ENCODE data around the gene SFTPB. TPM values are rescaled to one million over a fixed set of nuclear protein-coding genes. Genes with fewer than 3 reads are reported as not detected.

The SFTPB gene
- total RNA-seq, 4 donors from 2014 or later = not detected

DNA sequence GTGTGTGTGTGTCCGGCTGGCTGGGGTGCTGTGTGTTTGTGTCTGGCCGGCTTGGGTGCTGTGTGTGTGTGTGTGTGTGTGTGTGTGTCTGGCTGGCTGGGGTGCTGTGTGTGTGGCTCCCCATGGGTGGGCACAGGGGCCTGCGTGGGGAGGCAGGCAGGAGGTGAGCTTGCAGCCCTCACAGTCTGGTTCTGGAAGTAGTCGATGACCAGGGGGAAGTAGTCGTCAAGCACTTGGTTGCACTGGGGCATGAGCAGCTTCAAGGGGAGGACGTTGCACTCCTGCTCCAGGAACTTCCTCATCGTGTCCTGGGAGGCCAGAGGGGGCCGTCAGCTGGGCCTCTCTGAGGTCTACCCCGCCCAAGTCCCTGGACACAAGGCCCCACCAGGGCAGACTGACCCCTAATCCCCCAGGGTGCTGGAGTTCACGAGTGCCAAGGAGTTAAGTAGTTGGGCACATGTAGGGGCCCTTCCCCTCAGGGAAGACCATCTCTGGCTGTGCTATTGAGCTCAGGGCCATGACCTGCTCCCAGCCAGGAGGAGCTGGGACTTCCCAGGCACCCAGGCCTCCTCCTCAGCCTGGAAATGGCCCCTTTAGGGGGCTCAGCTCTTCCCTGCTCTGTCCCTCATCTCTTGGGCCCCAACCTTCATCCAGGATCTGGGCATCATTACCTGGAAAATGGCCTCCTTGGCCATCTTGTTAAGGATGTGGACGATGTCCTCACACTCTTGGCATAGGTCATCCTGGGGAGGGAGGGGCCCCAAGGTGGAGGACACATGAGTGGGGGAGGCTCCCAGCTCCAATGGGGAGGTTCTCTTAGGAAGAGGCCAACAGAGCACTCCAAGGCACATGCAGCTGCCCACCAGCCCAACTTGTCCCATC is 1.3 kb downstream of the SFTPB start:
- DNase-seq (peak in 1 of 2 donors; percentile 20), ATAC-seq (no peak)
- Histone ChIP-seq H3K4me3 (no peak overlapping the region), H3K9me3 (no peaks in the 10 kb centered on the region), H3K27ac (no peak overlapping the region), H3K4me1 (peaks cover 4 to 7% of the 10 kb centered on the region in 2 donors), H3K27me3 (no peaks in the 10 kb centered on the region), H3K36me3 (no peaks in the 10 kb centered on the region)
- TF ChIP-seq, protein P1, sequence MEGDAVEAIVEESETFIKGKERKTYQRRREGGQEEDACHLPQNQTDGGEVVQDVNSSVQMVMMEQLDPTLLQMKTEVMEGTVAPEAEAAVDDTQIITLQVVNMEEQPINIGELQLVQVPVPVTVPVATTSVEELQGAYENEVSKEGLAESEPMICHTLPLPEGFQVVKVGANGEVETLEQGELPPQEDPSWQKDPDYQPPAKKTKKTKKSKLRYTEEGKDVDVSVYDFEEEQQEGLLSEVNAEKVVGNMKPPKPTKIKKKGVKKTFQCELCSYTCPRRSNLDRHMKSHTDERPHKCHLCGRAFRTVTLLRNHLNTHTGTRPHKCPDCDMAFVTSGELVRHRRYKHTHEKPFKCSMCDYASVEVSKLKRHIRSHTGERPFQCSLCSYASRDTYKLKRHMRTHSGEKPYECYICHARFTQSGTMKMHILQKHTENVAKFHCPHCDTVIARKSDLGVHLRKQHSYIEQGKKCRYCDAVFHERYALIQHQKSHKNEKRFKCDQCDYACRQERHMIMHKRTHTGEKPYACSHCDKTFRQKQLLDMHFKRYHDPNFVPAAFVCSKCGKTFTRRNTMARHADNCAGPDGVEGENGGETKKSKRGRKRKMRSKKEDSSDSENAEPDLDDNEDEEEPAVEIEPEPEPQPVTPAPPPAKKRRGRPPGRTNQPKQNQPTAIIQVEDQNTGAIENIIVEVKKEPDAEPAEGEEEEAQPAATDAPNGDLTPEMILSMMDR (IDR thresholded peaks at IDR 0.05 in 4 of 5, conservative IDR thresholded peaks at IDR 0.05 in 1 of 5) = no peak
- no peak for TF ChIP-seq POLR2A (IDR thresholded peaks at IDR 0.05)
- in situ Hi-C loops (cut with MboI; ENCODE audit: low sequenced_read_pairs in 4 of 4) = no loop called here
- intact Hi-C loops (cut with DNase I; ENCODE audit: low total_unique reads) = no loop called here

DNA sequence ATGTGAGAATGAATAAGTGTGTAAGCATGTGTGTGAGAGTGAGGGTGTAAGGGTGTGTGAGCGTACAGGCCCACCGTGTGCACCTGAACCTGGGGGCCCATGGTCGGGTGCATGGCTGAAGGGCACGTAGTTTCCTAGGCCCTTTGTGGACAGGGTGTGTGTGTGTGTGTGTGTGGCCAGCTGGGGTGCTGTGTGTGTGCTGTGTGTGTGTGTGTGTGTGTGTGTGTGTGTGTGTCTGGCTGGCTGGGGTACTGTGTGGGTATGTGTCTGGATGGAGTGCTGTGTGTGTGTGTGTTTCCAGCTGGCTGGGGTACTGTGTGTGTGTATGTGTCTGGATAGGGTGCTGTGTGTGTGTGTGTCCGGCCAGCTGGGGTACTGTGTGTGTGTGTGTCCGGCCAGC is 2.0 kb downstream of the SFTPB start:
- intact Hi-C loops (cut with DNase I; ENCODE audit: low total_unique reads) (no loop called here), in situ Hi-C loops (cut with MboI; ENCODE audit: low sequenced_read_pairs in 4 of 4) (no loop called here)
- ATAC-seq (no peak), DNase-seq (peak in 1 of 2 donors; percentile 9)
- H3K9me3 ChIP-seq = no peaks in the 10 kb centered on the region
- H3K4me3 ChIP-seq = no peak overlapping the region
- peaks cover 4 to 7% of the 10 kb centered on the region in 2 donors for H3K4me1 ChIP-seq
- no peaks in the 10 kb centered on the region for H3K27me3 ChIP-seq
- H3K27ac ChIP-seq = no peak overlapping the region
- H3K36me3 ChIP-seq = no peaks in the 10 kb centered on the region
- TF ChIP-seq, protein P1 (IDR thresholded peaks at IDR 0.05 in 4 of 5, conservative IDR thresholded peaks at IDR 0.05 in 1 of 5) = no peak
- no peak for TF ChIP-seq POLR2A (IDR thresholded peaks at IDR 0.05)

DNA sequence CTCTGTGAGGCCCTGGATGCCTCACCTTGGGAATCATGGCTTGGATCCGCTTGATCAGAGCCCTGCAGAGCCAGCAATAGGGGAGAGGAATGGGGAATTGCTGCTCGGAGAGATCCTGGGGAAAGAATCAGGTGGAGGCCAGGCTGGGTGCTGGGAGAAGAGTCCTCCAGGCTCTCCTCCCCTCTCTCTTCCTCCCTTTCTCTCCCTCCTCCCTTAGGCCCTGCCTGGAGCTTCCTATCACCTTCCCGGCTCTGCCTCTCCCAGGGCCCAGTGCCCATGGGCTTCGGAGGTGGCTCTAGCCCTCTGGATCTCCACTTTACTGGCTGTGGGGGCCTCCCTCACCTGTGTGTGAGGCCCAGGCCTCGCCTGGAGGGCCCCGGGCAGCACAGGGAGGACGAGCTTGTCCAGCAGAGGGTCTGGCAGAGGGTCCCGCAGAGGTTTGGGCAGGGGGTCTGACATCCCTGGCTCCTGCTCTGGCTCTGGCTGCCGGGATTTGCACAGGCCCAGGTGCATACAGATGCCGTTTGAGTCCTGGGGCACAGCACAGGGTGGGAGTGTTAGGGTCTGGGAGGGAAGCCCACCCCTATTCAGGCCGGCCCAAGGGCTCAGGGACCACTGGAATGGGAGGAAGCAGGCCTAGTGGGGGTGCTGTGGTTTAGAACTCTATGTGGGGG is 2.6 kb downstream of the SFTPB start:
- Histone ChIP-seq H3K4me1 (peaks cover 4 to 7% of the 10 kb centered on the region in 2 donors), H3K27me3 (no peaks in the 10 kb centered on the region), H3K27ac (no peak overlapping the region), H3K36me3 (no peaks in the 10 kb centered on the region), H3K9me3 (no peaks in the 10 kb centered on the region), H3K4me3 (no peak overlapping the region)
- in situ Hi-C loops (cut with MboI; ENCODE audit: low sequenced_read_pairs in 4 of 4) (no loop called here), intact Hi-C loops (cut with DNase I; ENCODE audit: low total_unique reads) (no loop called here)
- no peak for ATAC-seq
- peak in 1 of 2 donors; percentile 9 for DNase-seq
- TF ChIP-seq, protein P1 (IDR thresholded peaks at IDR 0.05 in 4 of 5, conservative IDR thresholded peaks at IDR 0.05 in 1 of 5) = no peak
- TF ChIP-seq POLR2A (IDR thresholded peaks at IDR 0.05) = no peak

DNA sequence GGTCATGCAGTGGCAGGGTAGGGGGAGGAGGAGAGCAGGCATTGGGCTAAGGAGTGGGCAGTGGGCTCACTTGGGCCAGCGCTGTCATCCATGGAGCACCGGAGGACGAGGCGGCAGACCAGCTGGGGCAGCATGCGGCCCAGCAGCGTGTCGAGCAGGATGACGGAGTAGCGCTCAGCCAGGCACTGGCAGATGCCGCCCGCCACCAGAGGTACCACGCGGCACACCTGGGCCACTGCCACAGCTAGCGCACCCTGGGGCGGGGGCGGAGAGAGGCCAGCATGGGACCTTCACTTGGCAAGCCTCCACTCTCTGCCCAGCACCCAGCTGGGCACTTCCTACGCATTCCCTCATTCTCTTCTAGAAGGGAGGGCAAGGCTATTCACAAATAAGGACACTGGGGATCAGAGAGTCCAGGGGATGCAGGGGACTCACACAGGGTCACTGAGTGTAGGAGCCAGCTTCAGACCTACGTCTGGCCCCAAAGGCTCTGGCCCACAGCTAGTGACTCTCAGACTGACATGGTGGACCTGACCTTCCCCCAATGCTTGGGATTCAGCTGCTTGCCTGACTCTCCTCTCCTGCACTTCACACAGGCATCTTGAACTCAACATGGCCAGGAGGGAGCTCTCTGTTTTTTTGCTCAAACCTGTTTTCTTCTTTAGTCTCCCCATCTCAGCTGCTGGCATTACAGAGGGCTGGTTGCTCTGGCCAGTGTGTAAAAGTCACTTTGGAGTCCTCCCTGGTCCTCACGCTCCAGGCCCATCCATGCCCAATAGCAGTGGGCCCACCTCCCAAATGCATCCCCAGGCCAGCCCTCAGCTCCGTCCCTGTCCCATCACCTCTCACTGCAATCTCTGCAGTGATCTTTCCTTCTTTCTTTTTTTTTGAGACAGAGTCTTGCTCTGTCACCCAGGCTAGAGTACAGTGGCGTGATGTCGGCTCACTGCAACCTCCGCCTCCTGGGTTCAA is 4.1 kb downstream of the SFTPB start:
- ATAC-seq = no peak
- Histone ChIP-seq H3K27ac (peak overlapping the region in 3 of 4 donors; percentile 52 to 63 (median 63)), H3K4me1 (peaks cover 4 to 7% of the 10 kb centered on the region in 2 donors), H3K4me3 (no peak overlapping the region), H3K27me3 (no peaks in the 10 kb centered on the region), H3K9me3 (no peaks in the 10 kb centered on the region), H3K36me3 (no peaks in the 10 kb centered on the region)
- peak in 1 of 2 donors; percentile 12 for DNase-seq
- TF ChIP-seq POLR2A (IDR thresholded peaks at IDR 0.05) = no peak
- TF ChIP-seq, protein P1 (IDR thresholded peaks at IDR 0.05 in 4 of 5, conservative IDR thresholded peaks at IDR 0.05 in 1 of 5) = no peak
- in situ Hi-C loops (cut with MboI; ENCODE audit: low sequenced_read_pairs in 4 of 4) (no loop called here), intact Hi-C loops (cut with DNase I; ENCODE audit: low total_unique reads) (no loop called here)
